HL-60 (cell line): Measurements from ENCODE around the gene FAM240A.

Source experiments
- CTCF ChIP-seq: IDR thresholded peaks from one replicate; pipeline ENCODE4 v1.5.1; 2011; ENCODE audit warnings: low read length, control low read depth, inconsistent platforms; ENCODE audit not compliant: insufficient read depth
- POLR2AphosphoS5 ChIP-seq: IDR thresholded peaks from 2 replicates; pipeline ENCODE4 v1.6.1; 2012; ENCODE audit warnings: low read depth

DNA sequence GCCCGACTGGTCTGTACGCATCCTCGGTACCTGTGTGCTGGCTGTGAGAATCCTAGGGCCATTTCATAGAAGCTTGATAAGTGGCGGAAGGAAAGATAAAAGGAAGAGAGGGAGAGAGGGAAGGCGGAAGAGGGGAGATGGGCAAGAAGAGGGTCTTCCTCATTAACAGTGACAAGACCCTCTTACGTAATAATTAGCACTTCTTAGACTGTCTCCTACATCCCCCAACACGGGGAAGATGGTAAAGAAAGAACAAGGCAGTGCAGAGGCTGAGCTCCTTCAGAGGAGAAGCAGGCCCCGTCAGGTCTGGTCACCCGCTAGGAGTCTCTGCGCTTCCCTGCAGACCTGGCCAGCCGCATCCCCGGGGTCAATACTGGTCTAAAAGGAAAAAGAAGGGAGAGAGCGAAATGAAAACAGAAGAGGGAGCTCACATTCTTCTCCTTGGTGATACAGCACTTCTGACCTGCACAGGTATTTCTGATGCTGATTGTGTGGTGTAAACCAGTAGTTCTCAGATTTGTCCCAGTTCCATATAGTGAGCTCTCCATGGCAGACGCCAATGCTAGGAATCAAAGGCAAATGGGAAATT lies 19.0 kb upstream of the FAM240A start:
- TF ChIP-seq CTCF (no peak), POLR2AphosphoS5 (no peak)
